GM18870 (cell line): ENCODE data around the gene CLCA1.
A peak's percentile ranks its signal among the peaks of the same experiment; 100 is the strongest.

Experiments used
- ATAC-seq: cut with Tn5 transposase; IDR thresholded peaks from one replicate; pipeline ENCODE4 v1.9.1; 2021; ENCODE audit warnings: moderate library complexity; ENCODE audit not compliant: unreplicated experiment

CLCA1 gene

DNA sequence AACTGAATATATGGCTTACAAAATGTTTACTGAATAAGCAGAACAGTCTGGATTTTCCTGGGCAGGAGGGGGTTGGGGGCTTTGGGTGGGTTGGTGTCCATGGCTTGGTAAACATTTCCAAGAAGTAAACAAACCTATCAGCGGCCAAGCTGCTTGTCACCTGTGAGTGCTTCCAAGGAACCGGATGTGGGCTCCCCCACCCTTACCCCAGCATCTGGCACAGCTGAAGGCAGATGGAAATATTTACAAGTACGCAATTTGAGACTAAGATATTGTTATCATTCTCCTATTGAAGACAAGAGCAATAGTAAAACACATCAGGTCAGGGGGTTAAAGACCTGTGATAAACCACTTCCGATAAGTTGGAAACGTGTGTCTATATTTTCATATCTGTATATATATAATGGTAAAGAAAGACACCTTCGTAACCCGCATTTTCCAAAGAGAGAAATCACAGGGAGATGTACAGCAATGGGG, at the start of gene CLCA1:
TSS of gene CLCA1 (plus strand) at position 427 of the 477 bp plus-strand sequence. CDS start at position 472, 45 bp downstream.
- no peak for ATAC-seq

GRCh38 chr1:86419277-86419903, 49.3 kb upstream of the CLCA1 start:
- peak; percentile 77 for ATAC-seq

- no peak for ATAC-seq
Measured at GRCh38 chr1:86421601-86422280, 47.0 kb upstream of the CLCA1 start.

GRCh38 chr1:86423473-86423872, 45.3 kb upstream of the CLCA1 start:
- ATAC-seq = no peak

DNA sequence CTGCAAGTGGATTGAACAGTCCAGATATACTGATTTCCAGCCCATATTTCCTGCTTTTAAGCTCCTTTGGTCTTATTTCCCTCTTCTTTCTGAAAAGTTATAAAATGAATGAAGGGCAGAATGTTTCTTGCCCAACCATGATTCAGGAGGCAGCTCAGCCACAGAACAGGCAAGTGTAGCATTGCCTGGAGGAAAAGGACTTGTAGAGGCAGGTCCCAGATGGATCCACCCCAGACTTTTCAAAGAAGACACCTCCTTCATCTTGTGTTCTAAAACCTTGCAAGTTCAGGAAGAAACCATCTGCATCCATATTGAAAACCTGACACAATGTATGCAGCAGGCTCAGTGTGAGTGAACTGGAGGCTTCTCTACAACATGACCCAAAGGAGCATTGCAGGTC, 44.9 kb upstream of the CLCA1 start, which contains the start of gene CLCA2:
TSS of gene CLCA2 (plus strand) at position 299 of the 400 bp plus-strand sequence. CDS start at position 376, 77 bp downstream.
- no peak for ATAC-seq

DNA sequence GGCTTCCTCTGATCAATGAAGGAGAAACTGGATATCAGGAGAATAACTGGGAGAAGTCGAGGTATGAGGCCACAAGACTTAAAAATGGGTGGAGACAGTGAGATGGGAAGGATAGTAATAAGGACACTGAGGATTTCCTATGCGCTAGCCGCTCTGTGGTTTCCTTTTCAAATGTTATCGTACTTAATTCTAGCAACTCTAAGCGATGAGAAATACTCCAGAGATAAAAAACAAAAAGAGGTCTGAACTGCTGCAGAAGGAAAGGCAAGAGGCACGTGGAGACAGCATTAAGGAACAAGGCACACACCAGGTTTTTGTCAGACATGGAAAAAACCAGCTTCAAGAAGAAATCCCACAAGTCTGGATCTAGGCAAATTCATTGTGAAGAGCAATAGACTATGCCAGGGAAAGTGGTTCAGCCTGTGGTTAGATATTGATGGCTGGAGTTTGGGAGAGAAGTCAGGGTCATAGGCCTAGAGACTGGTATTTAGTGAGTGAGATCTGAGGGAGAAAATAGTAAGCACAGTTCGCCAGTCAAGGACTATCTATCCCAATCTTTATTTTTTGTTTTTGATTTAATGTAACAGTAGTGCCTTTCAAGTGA, 39.5 kb upstream of the CLCA1 start:
- ATAC-seq = no peak

DNA sequence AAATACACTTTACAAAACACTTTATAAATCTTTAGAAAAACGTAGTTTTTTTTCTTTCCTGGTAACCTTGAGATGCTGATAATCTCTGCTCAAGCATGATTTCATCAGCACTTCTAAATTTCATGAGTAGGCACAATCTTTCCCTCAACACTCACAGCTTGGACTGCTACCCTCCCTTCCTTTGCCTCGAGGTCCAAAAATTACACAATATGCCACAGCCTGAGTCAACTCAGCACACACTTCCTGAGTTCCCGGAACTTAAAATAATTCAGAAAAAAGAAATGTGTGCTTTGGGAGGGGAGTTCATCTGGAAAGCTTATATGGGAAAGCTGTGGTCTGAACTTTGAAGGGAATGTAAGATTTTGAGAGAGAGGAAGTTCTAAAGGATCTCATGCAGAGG, 38.9 kb upstream of the CLCA1 start:
- no peak for ATAC-seq

- no peak for ATAC-seq
Measured at GRCh38 chr1:86430376-86430775, 38.4 kb upstream of the CLCA1 start.

DNA sequence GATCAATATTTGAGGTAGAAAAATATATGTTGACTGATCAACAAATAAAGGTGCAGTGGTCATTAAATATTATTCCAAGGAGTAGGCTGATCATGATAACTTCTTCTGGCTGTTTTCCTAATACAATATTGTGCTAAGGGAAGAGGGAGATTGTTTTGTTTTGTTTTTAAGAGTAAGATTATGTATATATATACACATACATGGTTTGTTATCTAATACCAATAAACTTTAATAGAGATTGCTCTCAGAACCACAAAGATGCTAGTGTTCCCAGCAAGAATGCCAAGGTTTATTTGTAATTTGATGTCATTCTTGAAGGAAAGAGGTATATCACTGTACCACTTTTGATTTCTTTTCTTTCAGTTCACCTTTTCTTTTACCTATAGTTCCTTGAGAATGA, 34.7 kb upstream of the CLCA1 start:
- no peak for ATAC-seq

DNA sequence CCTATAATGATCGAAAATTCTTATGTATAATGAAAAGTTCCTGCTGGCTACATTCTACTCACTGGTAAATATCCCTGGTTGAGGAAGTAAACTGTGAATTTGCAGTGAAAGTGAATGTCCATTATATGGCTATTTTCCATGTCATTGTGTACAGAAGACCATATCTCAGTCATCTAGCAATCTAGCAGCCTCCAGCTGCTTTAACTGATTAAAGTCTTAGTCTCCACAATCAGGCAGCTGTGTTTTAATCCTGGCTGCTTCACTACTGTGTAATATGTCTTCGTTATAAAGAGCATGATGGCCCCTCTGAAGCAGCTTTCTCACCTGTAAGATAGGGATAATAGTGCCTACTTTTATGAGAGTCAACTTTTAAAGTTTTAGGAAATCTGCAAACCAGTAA, 33.4 kb upstream of the CLCA1 start:
- no peak for ATAC-seq

DNA sequence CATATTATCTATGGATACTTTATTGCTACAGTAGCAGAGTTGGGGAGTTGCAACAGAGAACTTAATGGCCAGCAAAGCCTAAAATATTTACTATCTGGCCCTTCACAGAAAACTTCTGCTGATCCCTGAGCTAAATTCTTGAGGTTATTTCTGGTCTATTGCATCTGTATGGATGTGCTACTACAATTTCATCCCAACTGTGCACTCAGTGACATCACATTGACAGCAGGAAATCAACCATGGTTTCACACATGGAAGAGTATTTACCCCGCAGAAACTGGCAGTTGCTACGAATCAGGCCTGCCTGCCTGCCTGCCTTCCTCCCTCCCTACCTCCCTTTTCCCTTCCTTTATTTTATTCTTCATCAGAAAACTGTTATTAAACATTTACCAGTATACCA, 32.7 kb upstream of the CLCA1 start:
- no peak for ATAC-seq

GRCh38 chr1:86441581-86441980, 27.1 kb upstream of the CLCA1 start:
- no peak for ATAC-seq

DNA sequence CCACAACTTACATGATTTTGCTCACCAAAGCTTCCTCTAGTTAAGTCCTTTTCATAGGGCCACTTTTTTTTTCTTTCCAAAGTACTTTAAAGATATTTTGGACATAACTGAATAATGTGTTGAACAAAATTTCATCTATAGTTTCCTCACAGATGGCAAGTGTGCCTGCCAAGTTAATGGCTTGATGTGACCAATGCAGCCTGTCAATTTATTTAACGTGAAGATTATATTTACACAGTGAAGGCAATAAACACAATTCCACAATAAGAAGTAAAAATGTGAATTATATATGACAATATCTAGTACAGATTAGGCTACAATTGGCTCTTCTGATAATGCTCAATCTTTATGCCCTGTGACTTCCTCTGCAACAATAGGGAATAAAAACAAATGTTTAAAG, 26.7 kb upstream of the CLCA1 start:
- no peak for ATAC-seq

DNA sequence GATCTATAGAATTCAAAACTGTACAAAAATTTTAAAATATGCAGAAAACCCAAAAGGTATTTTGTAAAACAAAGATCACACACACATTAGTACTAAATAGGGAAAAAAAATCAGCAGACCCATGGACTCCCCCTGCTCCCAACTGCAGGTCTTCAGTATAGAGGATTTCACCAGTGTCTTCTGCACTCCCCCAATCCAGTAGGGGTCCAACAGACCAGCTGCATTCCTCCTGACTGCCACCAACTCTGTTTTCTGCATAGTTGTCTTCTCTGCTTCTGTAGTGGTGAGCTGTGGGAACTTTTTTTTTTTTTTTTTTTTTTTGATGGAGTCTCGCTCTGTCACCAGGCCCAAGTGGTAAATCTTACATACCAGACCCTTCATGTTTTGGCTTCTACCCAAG, 22.8 kb upstream of the CLCA1 start:
- ATAC-seq = no peak

- no peak for ATAC-seq
Measured at GRCh38 chr1:86447198-86447790, 21.4 kb upstream of the CLCA1 start.

- no peak for ATAC-seq
Measured at GRCh38 chr1:86448670-86449069, 20.1 kb upstream of the CLCA1 start.

DNA sequence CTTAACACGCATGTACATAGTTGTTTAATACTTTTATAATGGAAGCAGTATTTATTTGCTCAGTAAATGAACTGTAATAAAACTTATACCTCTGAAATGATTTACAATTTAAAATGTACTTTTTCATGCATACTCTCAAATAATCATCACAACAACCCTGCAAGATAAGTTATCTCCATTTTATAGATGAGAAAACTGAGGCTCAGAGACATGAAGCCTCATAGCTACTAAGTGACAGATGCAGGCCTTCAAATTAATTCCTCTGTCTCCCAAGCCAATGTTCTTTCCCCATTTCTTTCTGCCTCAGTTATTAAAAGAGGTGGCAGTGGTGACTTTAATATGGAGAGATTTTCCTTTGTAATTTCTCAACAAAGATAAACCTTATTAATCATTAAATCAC, 19.6 kb upstream of the CLCA1 start:
- ATAC-seq = no peak

- ATAC-seq = no peak
Measured at GRCh38 chr1:86450847-86451246, 17.9 kb upstream of the CLCA1 start.

GRCh38 chr1:86453664-86454063, 15.1 kb upstream of the CLCA1 start:
- no peak for ATAC-seq

DNA sequence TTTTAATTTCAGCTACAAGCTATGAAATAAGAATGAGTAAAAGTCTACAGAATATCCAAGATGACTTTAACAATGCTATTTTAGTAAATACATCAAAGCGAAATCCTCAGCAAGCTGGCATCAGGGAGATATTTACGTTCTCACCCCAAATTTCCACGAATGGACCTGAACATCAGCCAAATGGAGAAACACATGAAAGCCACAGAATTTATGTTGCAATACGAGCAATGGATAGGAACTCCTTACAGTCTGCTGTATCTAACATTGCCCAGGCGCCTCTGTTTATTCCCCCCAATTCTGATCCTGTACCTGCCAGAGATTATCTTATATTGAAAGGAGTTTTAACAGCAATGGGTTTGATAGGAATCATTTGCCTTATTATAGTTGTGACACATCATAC, 13.7 kb upstream of the CLCA1 start:
- ATAC-seq = no peak

GRCh38 chr1:86460998-86461397, 7.7 kb upstream of the CLCA1 start:
- no peak for ATAC-seq

DNA sequence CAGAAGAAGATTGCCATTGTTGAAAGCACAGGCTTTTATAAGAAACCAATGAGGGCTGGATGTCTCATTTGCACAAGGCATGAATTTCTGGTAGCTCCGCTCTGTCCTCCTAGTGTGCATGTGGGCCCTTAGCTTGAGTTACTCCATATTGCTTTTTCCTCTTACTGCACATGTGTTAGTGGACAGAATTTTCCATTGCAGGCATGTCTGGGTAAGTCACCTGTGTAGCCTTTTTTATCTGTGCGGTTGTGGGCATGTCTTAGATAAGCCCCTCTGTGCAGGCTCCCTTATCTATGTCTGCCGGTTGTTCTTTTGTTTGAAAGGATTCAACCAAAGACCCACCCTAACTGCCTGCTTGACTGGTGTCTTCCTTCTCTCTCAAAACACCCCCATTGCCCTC, 7.2 kb upstream of the CLCA1 start:
- no peak for ATAC-seq
